Fibroblast of lung (primary cell): ENCODE results near the gene ST6GALNAC1. TPM values are rescaled to one million over a fixed set of nuclear protein-coding genes. Genes with fewer than 3 reads are reported as not detected.

Experiments used
- DNase-seq, 2 donors: peaks; one replicate each; pipeline versions ENCODE4 v3.0.0 to v3.0.0-alpha.2; 2010; ENCODE audit warnings: low read depth in 2 of 2
- H2AFZ ChIP-seq: 2 replicates; pipeline ENCODE4 v1.5.1; 2012; ENCODE audit warnings: low read length, control low read depth, inconsistent platforms
- H3K27ac ChIP-seq: 2 replicates; pipeline ENCODE4 v1.5.1; 2011; ENCODE audit warnings: low read length, control low read depth; ENCODE audit not compliant: insufficient read depth
- H3K27me3 ChIP-seq: 2 replicates; pipeline ENCODE4 v1.5.1; 2011; ENCODE audit warnings: mild to moderate bottlenecking, low read length; ENCODE audit not compliant: control insufficient read depth, insufficient read depth
- H3K36me3 ChIP-seq: 2 replicates; pipeline ENCODE4 v1.5.1; 2011; ENCODE audit warnings: low read length; ENCODE audit not compliant: control insufficient read depth, insufficient read depth
- H3K4me1 ChIP-seq: 2 replicates; pipeline ENCODE4 v1.5.1; 2011; ENCODE audit warnings: low read length; ENCODE audit not compliant: control insufficient read depth, insufficient read depth; ENCODE audit errors: extremely low read depth
- H3K4me2 ChIP-seq: 2 replicates; pipeline ENCODE4 v1.5.1; 2011; ENCODE audit warnings: low read length, control low read depth; ENCODE audit not compliant: insufficient read depth; ENCODE audit errors: extremely low read depth
- H3K4me3 ChIP-seq, 4 experiments: fragments of 200-600 bp in 1 of 4; sonication (generic) in 1 of 4; replicated peaks in 1 of 4; 2 replicates each; pipeline ENCODE4 v1.5.1; 2011 to 2016; ENCODE audit warnings: low read length in 4 of 4, low read depth in 3 of 4, mild to moderate bottlenecking in 3 of 4, control low read depth in 2 of 4, inconsistent platforms in 1 of 4, mixed read lengths in 1 of 4; ENCODE audit not compliant: insufficient read depth in 1 of 4; ENCODE audit errors: control extremely low read depth in 1 of 4
- H3K79me2 ChIP-seq: 2 replicates; pipeline ENCODE4 v1.5.1; 2012; ENCODE audit warnings: mild to moderate bottlenecking, low read length, inconsistent platforms; ENCODE audit not compliant: control insufficient read depth, insufficient read depth
- H3K9ac ChIP-seq: 2 replicates; pipeline ENCODE4 v1.5.1; 2011; ENCODE audit warnings: mild to moderate bottlenecking, low read length, control low read depth; ENCODE audit not compliant: insufficient read depth
- H3K9me3 ChIP-seq: 2 replicates; pipeline ENCODE4 v1.5.1; 2012; ENCODE audit warnings: low read depth, low read length; ENCODE audit not compliant: control insufficient read depth, insufficient read depth
- H4K20me1 ChIP-seq: 2 replicates; pipeline ENCODE4 v1.5.1; 2011; ENCODE audit warnings: low read length; ENCODE audit not compliant: control insufficient read depth, insufficient read depth; ENCODE audit errors: extremely low read depth
- CTCF ChIP-seq, 2 donors: IDR thresholded peaks in 1 of 2; conservative IDR thresholded peaks in 1 of 2; 1 replicate in 1 of 2; 2 replicates in 1 of 2; pipeline ENCODE4 v1.5.1; 2011 to 2012; ENCODE audit warnings: low read length in 2 of 2, control low read depth in 1 of 2, inconsistent platforms in 1 of 2, low read depth in 1 of 2, mild to moderate bottlenecking in 1 of 2
- EZH2 ChIP-seq: IDR thresholded peaks from 2 replicates; pipeline ENCODE4 v1.5.1; 2012; ENCODE audit warnings: low read length, control low read depth, mild to moderate bottlenecking; ENCODE audit errors: missing control alignments
- polyA plus RNA-seq, 2 donors: library from polyadenylated mRNA; depleted of rRNA in 1 of 2; stranded (reverse) in 1 of 2; unstranded in 1 of 2; fragments of >200 nt; gene quantifications; 2 replicates each; pipeline ENCODE4 v1.2.1, GENCODE V29; 2011 to 2012; ENCODE audit warnings: missing spikeins in 1 of 2
- total RNA-seq: library from RNA; depleted of rRNA; stranded (reverse); fragments of >200 nt; gene quantifications from 2 replicates; pipeline ENCODE4 v1.2.1, GENCODE V29; 2014

Gene ST6GALNAC1
- total and polyA plus RNA-seq, 2 donors (not counting 1 experiment from before 2014, with no cell fraction given), result not detected

DNA sequence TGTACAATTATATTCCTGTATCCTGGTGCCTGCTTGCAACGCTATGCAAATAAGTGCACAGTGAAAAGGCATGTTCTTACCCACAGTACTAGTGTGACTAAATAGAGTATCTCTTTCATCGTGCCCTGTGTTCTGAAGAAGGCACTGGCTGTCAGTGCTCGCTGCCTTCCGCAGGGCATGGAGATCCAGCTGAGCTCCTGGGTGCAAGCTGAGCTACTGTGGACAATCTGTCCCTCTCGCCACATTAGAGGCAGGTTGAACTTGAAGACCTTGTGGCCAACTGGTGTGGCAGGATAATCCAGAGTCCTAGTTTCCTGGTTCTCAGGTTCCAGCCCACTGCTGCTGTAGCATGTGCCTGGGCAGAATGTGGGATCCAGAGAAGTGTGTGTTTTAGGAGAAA is 1.9 kb upstream of the ST6GALNAC1 start:
- H3K4me1 ChIP-seq, result no peaks in the 10 kb centered on the region
- no peak for DNase-seq
- H4K20me1 ChIP-seq, result no peaks in the 10 kb centered on the region
- H2AFZ ChIP-seq, result no peak overlapping the region
- no peaks in the 10 kb centered on the region for H3K9me3 ChIP-seq
- no peak overlapping the region for H3K4me2 ChIP-seq
- H3K79me2 ChIP-seq, result no peaks in the 10 kb centered on the region
- no peak overlapping the region for H3K27ac ChIP-seq
- no peak overlapping the region for H3K4me3 ChIP-seq
- H3K27me3 ChIP-seq, result peaks cover 11% of the 10 kb centered on the region
- H3K9ac ChIP-seq, result no peak overlapping the region
- TF ChIP-seq EZH2, result no peak
- no peak for TF ChIP-seq CTCF (conservative IDR thresholded peaks at IDR 0.05 in 1 of 2, IDR thresholded peaks at IDR 0.05 in 1 of 2; ENCODE audit: low read depth in 1 of 2, low read length in 2 of 2)
- no peaks in the 10 kb centered on the region for H3K36me3 ChIP-seq

GRCh38 chr17:76644995-76645394 is 1.4 kb upstream of the ST6GALNAC1 start:
- H3K4me2 ChIP-seq, result no peak overlapping the region
- H3K4me1 ChIP-seq, result no peaks in the 10 kb centered on the region
- no peak for TF ChIP-seq CTCF (conservative IDR thresholded peaks at IDR 0.05 in 1 of 2, IDR thresholded peaks at IDR 0.05 in 1 of 2; ENCODE audit: low read depth in 1 of 2, low read length in 2 of 2)
- no peak for TF ChIP-seq EZH2
- no peak overlapping the region for H3K27ac ChIP-seq
- no peak for DNase-seq
- no peaks in the 10 kb centered on the region for H3K79me2 ChIP-seq
- no peaks in the 10 kb centered on the region for H3K36me3 ChIP-seq
- H3K4me3 ChIP-seq, result no peak overlapping the region
- no peaks in the 10 kb centered on the region for H3K9me3 ChIP-seq
- H2AFZ ChIP-seq, result no peak overlapping the region
- H3K9ac ChIP-seq, result no peak overlapping the region
- H4K20me1 ChIP-seq, result no peaks in the 10 kb centered on the region
- H3K27me3 ChIP-seq, result peaks cover 14% of the 10 kb centered on the region

GRCh38 chr17:76642994-76643393 is 563 bp downstream of the ST6GALNAC1 start:
- Histone ChIP-seq H3K4me2 (no peak overlapping the region), H2AFZ (no peak overlapping the region), H3K36me3 (no peaks in the 10 kb centered on the region), H3K9ac (no peak overlapping the region), H3K9me3 (no peaks in the 10 kb centered on the region), H4K20me1 (no peaks in the 10 kb centered on the region), H3K27me3 (peaks cover 14% of the 10 kb centered on the region), H3K4me1 (no peaks in the 10 kb centered on the region), H3K79me2 (no peaks in the 10 kb centered on the region), H3K4me3 (no peak overlapping the region), H3K27ac (no peak overlapping the region)
- DNase-seq, result no peak
- TF ChIP-seq EZH2, result no peak
- no peak for TF ChIP-seq CTCF (conservative IDR thresholded peaks at IDR 0.05 in 1 of 2, IDR thresholded peaks at IDR 0.05 in 1 of 2; ENCODE audit: low read depth in 1 of 2, low read length in 2 of 2)
